H1 (cell line): ENCODE data around the gene FAM181B. TPM values are rescaled to one million over a fixed set of nuclear protein-coding genes. Genes with fewer than 3 reads are reported as not detected.

Experiments
- HDAC2 ChIP-seq, 2 experiments: fragments of 300-600 bp in 1 of 2; sonication (generic) in 1 of 2; IDR thresholded peaks; 2 replicates each; pipeline ENCODE4 v1.6.1; 2011 to 2012; ENCODE audit warnings: low read depth in 2 of 2, low read length in 2 of 2, mild to moderate bottlenecking in 2 of 2, moderate library complexity in 2 of 2, borderline replicate concordance in 1 of 2, inconsistent platforms in 1 of 2
- NRF1 ChIP-seq: IDR thresholded peaks from 2 replicates; pipeline ENCODE4 v1.6.1; 2011; ENCODE audit warnings: mild to moderate bottlenecking, low read depth, low read length, improper control_type of control experiment
- polyA plus RNA-seq, 7 experiments: library from polyadenylated mRNA; depleted of rRNA in 3 of 7; stranded (reverse) in 5 of 7; unstranded in 2 of 7; fragments of >200 nt in 5 of 7; fragments of 200-250 nt in 2 of 7; gene quantifications; 1 replicate in 5 of 7; 2 replicates in 1 of 7; 4 replicates in 1 of 7; pipeline versions ENCODE4 v1.2.1 to v1.2.3, GENCODE V29; 2011 to 2013; ENCODE audit warnings: missing spikeins in 2 of 7, mixed read lengths in 2 of 7
- total RNA-seq: library from RNA; stranded (reverse); fragmentation: NEBNext Ultra II Directional; extraction: Animal tissue kit (Norgen Biotek cat#: 25700); gene quantifications from 2 replicates; pipeline ENCODE4 v1.2.1, GENCODE V29; 2021

Gene FAM181B
- total and polyA plus RNA-seq, 2 of the 8 experiments (the other 6 are each of a cell fraction or from before 2014, with no cell fraction given): 0.21 to 0.37 TPM

GRCh38 chr11:82776377-82776776 is 42.7 kb upstream of the FAM181B start (continued):
- TF ChIP-seq HDAC2 (IDR thresholded peaks at IDR 0.05; ENCODE audit: borderline replicate concordance in 1 of 2, low read depth in 2 of 2, low read length in 2 of 2) (no peak), NRF1 (no peak)
